Body of pancreas (tissue), 4 donors: ENCODE results near the gene ZFHX3. TPM values are rescaled to one million over a fixed set of nuclear protein-coding genes. Genes with fewer than 3 reads are reported as not detected.

Experiments
- ATAC-seq: fragments of 150-250 bp; one replicate; pipeline ENCODE4 v1.9.1; 2016
- DNase-seq, 4 donors: peaks; one replicate each; pipeline ENCODE4 v3.0.0-alpha.2; 2019
- H3K27ac ChIP-seq, 4 donors: fragments of 200-600 bp; sonication (generic); 1 replicate in 3 of 4; 2 replicates in 1 of 4; pipeline versions ENCODE4 v1.5.1 to v1.6.1; 2016 to 2019; ENCODE audit warnings: mild to moderate bottlenecking in 1 of 4, mixed read lengths in 1 of 4, moderate library complexity in 1 of 4
- H3K27me3 ChIP-seq, 2 donors: fragments of 200-600 bp; sonication (generic); one replicate each; pipeline ENCODE4 v1.6.0; 2016; ENCODE audit warnings: mild to moderate bottlenecking in 1 of 2
- H3K36me3 ChIP-seq, 2 donors: fragments of 200-600 bp; sonication (generic); replicated peaks in 1 of 2; 2 replicates each; pipeline ENCODE4 v1.5.1; 2016; ENCODE audit warnings: low read depth in 2 of 2; ENCODE audit not compliant: insufficient read depth in 1 of 2
- H3K4me1 ChIP-seq: fragments of 200-600 bp; sonication (generic); one replicate; pipeline ENCODE4 v1.6.0; 2016
- H3K4me3 ChIP-seq, 2 donors: fragments of 200-600 bp; sonication (generic); 1 replicate in 1 of 2; 2 replicates in 1 of 2; pipeline ENCODE4 v1.5.1; 2016 to 2019
- H3K9me3 ChIP-seq, 3 donors: fragments of 200-600 bp; sonication (generic); 1 replicate in 2 of 3; 2 replicates in 1 of 3; pipeline ENCODE4 v1.5.1; 2016
- CTCF ChIP-seq, 7 experiments: fragments of 450-650 bp in 4 of 7; fragments of 200-600 bp in 3 of 7; sonication (generic) in 3 of 7; IDR thresholded peaks; one replicate each; pipeline ENCODE4 v1.5.1; 2016 to 2019; ENCODE audit warnings: antibody characterized with exemption in 7 of 7
- POLR2A ChIP-seq, 3 donors: fragments of 450-650 bp; IDR thresholded peaks; one replicate each; pipeline ENCODE4 v1.6.1; 2016; ENCODE audit warnings: antibody characterized with exemption in 3 of 3, mild to moderate bottlenecking in 2 of 3
- WGBS, 2 donors: methylation state at CpG; one replicate each; pipeline ENCODE4 v1.1.5; 2017; 5-methylcytosine and 5-hydroxymethylcytosine counted together
- intact Hi-C: fragments of 100-400 bp; cut with DNase I; formaldehyde crosslinking; loops from one replicate; pipeline ENCODE4 v1.15.1; 2023
- total RNA-seq, 2 donors: library from RNA; depleted of rRNA; stranded (reverse); fragments of >200 nt; gene quantifications; one replicate each; pipeline ENCODE4 v1.1.0, GENCODE V29; 2016

The ZFHX3 gene
- total RNA-seq, 2 donors from 2014 or later = 22.4 to 24.6 TPM

GRCh38 chr16:72921106-72921505 lies 126.8 kb downstream of the ZFHX3 start:
- Histone ChIP-seq H3K27ac (peak overlapping the region in 3 of 4 donors; percentile 15 to 82 (median 67)), H3K27me3 (no peaks in the 10 kb centered on the region), H3K36me3 (no peaks in the 10 kb centered on the region), H3K9me3 (no peaks in the 10 kb centered on the region), H3K4me3 (no peak overlapping the region), H3K4me1 (peaks cover 46% of the 10 kb centered on the region)
- intact Hi-C loops = no loop called here
- 81 to 89% methylated on average over 13 of the region's 13 CpGs for WGBS, 2 donors
- TF ChIP-seq POLR2A (IDR thresholded peaks at IDR 0.05) = no peak
- no peak for TF ChIP-seq CTCF (IDR thresholded peaks at IDR 0.05)
- ATAC-seq = no peak
- DNase-seq = no peak

GRCh38 chr16:72917051-72917450 lies 130.9 kb downstream of the ZFHX3 start:
- H3K9me3 ChIP-seq = no peaks in the 10 kb centered on the region
- no peak overlapping the region for H3K27ac ChIP-seq
- no peak for DNase-seq
- intact Hi-C loops = no loop called here
- TF ChIP-seq CTCF (IDR thresholded peaks at IDR 0.05) = no peak
- no peak for TF ChIP-seq POLR2A (IDR thresholded peaks at IDR 0.05)
- H3K27me3 ChIP-seq = no peaks in the 10 kb centered on the region
- H3K4me3 ChIP-seq = no peak overlapping the region
- no peaks in the 10 kb centered on the region for H3K36me3 ChIP-seq
- WGBS, 2 donors = 91 to 96% methylated on average over 7 of the region's 7 CpGs
- peaks cover 30% of the 10 kb centered on the region for H3K4me1 ChIP-seq
- ATAC-seq = no peak

- intact Hi-C loops = no loop called here
- no peak for ATAC-seq
- WGBS, 2 donors = 95 to 97% methylated on average over 10 of the region's 10 CpGs
Measured at GRCh38 chr16:72915331-72915730, 132.6 kb downstream of the ZFHX3 start.

GRCh38 chr16:72913551-72913950 lies 134.4 kb downstream of the ZFHX3 start:
- H3K9me3 ChIP-seq = no peaks in the 10 kb centered on the region
- 22 to 25% methylated on average over 3 of the region's 3 CpGs for WGBS, 2 donors
- no peak for DNase-seq
- no peaks in the 10 kb centered on the region for H3K36me3 ChIP-seq
- peaks cover 22% of the 10 kb centered on the region for H3K4me1 ChIP-seq
- no peak overlapping the region for H3K4me3 ChIP-seq
- ATAC-seq = no peak
- no peaks in the 10 kb centered on the region for H3K27me3 ChIP-seq
- H3K27ac ChIP-seq = no peak overlapping the region
- TF ChIP-seq CTCF (IDR thresholded peaks at IDR 0.05) (no peak), POLR2A (IDR thresholded peaks at IDR 0.05) (no peak)
- intact Hi-C loops = no loop called here

More at GRCh38 chr16:72915331-72915730, 132.6 kb downstream of the ZFHX3 start:
- H3K4me3 ChIP-seq = no peak overlapping the region
- H3K4me1 ChIP-seq = peaks cover 22% of the 10 kb centered on the region
- TF ChIP-seq CTCF (IDR thresholded peaks at IDR 0.05) (no peak), POLR2A (IDR thresholded peaks at IDR 0.05) (no peak)
- H3K27me3 ChIP-seq = no peaks in the 10 kb centered on the region
- no peak overlapping the region for H3K27ac ChIP-seq
- DNase-seq = no peak
- H3K36me3 ChIP-seq = no peaks in the 10 kb centered on the region
- H3K9me3 ChIP-seq = no peaks in the 10 kb centered on the region

GRCh38 chr16:72911971-72912370 lies 136.0 kb downstream of the ZFHX3 start:
- intact Hi-C loops = no loop called here
- Histone ChIP-seq H3K27me3 (no peaks in the 10 kb centered on the region), H3K4me3 (no peak overlapping the region), H3K4me1 (peaks cover 22% of the 10 kb centered on the region), H3K9me3 (no peaks in the 10 kb centered on the region), H3K36me3 (no peaks in the 10 kb centered on the region), H3K27ac (no peak overlapping the region)
- 87 to 88% methylated on average over 9 of the region's 9 CpGs for WGBS, 2 donors
- no peak for ATAC-seq
- TF ChIP-seq CTCF (IDR thresholded peaks at IDR 0.05) = no peak
- TF ChIP-seq POLR2A (IDR thresholded peaks at IDR 0.05) = no peak
- DNase-seq = no peak
